HCEC 1CT (cell line): ENCODE measurements around the gene SYNPR.

Experiments
- DNase-seq: peaks from one replicate; pipeline ENCODE4 v3.0.0-alpha.2; 2017

SYNPR gene

GRCh38 chr3:63477494-63478129 is 199.5 kb downstream of the SYNPR start:
- no peak for DNase-seq

GRCh38 chr3:63478990-63479660 is 201.0 kb downstream of the SYNPR start:
- peak; percentile 24 for DNase-seq

- DNase-seq: peak; percentile 5
These were observed 201.5 kb downstream of the SYNPR start for GRCh38 chr3:63479661-63480035.

DNA sequence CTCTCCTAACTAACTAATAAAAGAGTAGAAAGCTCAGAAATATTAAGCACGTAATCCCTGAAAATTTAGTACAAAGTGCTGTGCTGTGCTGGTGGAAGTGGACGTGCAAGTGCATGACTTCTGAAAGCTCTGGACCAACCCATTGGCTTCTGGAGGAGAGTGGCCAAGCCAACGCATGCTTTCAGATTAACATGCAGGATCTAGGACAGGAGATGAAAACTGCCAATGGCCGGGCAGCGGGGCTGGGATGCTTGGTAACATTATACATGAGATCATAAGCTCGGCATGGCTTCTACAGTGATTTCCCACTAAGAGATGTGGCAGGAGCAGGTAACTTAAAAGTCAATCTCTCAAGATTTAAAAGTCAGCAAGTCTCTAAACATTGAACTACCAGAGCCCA is 203.5 kb downstream of the SYNPR start:
- no peak for DNase-seq

GRCh38 chr3:63482341-63482740 is 204.2 kb downstream of the SYNPR start:
- no peak for DNase-seq

GRCh38 chr3:63492464-63492863 is 214.4 kb downstream of the SYNPR start:
- no peak for DNase-seq

- peak; percentile 29 for DNase-seq
These were observed 215.0 kb downstream of the SYNPR start for GRCh38 chr3:63493101-63493500.

GRCh38 chr3:63494646-63495045 is 216.5 kb downstream of the SYNPR start:
- no peak for DNase-seq

- no peak for DNase-seq
These were observed 219.5 kb downstream of the SYNPR start for GRCh38 chr3:63497641-63498040.

GRCh38 chr3:63500196-63500595 is 222.1 kb downstream of the SYNPR start:
- no peak for DNase-seq

DNA sequence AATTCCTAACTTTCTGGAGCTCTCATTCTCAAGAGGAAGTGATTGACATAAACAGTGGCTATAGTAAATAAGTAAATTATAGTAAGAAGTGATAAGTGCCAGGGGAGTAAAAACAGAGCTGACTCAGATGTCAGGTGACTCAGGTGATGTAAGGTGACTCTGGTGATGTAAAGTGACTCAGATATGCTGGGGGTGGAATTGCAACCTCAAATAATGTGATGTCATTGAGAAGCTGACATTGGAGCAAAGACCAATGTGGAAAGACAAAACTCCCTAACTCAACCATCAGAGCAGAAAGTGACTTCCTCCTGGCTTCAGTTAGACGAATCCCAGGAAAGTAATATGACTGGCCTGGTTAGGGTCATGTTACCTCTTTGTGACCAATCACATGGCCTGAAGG is 230.2 kb downstream of the SYNPR start:
- no peak for DNase-seq

GRCh38 chr3:63508771-63509170 is 230.7 kb downstream of the SYNPR start:
- DNase-seq: no peak

DNA sequence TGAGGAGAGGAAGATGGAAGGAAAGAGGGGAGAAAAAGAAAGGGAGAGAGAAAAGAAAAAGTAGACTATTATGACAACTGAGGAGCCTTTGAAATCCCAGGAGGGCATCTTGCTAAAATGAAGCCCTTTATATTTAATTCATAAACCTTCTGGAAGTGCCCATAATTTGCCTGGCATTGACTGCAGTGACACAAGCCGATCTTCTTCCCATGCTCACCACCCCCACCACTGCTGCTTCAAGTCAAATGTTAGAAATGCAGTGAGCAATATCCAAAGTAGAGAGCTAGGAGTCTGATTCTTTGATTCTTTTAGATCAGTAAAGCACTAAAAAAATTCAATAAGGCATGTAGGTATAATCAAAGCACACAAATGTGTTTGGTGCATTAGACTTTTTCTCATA is 235.7 kb downstream of the SYNPR start:
- DNase-seq: no peak

GRCh38 chr3:63514678-63515077 is 236.6 kb downstream of the SYNPR start:
- no peak for DNase-seq

DNA sequence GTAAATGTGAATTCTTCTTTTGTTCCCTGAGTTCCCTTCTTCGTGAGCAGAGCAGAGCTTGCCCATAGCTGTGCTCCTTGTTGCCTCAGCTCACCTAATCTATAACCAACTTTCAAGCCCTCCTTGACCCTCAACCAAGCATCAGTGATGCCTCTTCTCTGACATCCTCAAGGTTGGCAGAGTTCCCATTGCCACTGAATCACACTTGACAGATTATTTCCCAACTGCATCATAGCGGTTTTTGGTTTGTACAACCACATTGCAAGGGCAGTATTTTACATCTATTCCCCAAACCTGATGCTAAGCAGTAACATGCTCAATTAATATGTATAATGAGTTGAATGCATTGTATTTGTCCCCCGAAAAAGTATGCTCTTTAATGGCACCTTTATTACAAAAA is 241.3 kb downstream of the SYNPR start:
- DNase-seq: peak; percentile 41

DNA sequence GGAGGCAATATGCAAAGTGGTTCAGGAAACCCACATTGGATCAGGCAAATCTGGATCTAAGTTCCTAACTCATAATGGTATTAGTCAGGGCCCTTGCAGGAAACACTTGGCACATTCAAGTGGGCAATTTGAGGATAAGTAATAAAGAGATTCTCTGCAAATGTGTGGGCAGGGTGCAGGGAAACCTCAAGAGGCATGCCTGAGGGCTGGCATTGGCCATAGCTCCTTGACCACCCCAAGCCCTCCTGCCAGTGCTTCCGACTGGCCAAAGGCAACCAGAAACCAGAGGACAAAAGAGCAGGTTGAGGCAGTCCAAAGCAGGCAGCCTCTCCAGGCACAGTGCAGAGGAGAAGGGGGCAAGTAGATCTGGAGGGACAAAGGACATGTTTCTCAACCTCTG is 243.5 kb downstream of the SYNPR start:
- no peak for DNase-seq

- DNase-seq: no peak
These were observed 245.0 kb downstream of the SYNPR start for GRCh38 chr3:63523100-63523499.

GRCh38 chr3:63528325-63529000 is 250.4 kb downstream of the SYNPR start:
- DNase-seq: no peak

- no peak for DNase-seq
These were observed 254.4 kb downstream of the SYNPR start for GRCh38 chr3:63532521-63532920.

GRCh38 chr3:63538919-63539318 is 260.8 kb downstream of the SYNPR start:
- DNase-seq: peak; percentile 19

GRCh38 chr3:63555767-63556166 is 277.7 kb downstream of the SYNPR start:
- no peak for DNase-seq

- no peak for DNase-seq
These were observed 278.3 kb downstream of the SYNPR start for GRCh38 chr3:63556401-63556800.

- DNase-seq: no peak
These were observed 279.8 kb downstream of the SYNPR start for GRCh38 chr3:63557912-63558311.

DNA sequence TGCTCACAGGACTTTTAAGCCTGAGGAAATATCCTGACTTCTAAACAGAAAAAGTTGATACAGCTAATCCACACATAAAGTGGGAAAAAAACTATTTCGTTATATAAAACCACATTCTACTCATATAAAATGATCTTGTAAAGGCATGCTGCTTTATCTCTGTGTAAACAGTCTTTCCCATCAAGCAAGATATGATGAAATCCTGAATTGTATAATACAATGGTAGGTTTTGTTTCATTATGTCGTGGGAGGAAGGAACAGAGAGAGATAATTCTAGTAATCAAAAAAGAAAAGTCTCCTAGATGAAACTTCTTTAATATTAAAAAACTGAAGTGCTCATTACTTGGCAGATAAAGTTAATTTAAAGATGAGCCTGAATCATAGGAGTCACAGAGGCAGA is 281.8 kb downstream of the SYNPR start:
- no peak for DNase-seq
